Endothelial cell of umbilical vein (primary cell): ENCODE measurements around the gene CCR8. TPM values are rescaled to one million over a fixed set of nuclear protein-coding genes. Genes with fewer than 3 reads are reported as not detected.

ENCODE experiments used
- BruUV-seq: library from RNA; stranded (reverse); fragments of 400-500 nt; replicated peaks from 2 replicates; lab custom pipeline; 2021; lab: Mats Ljungman, UMichigan
- CTCF ChIA-PET: fragments of 300-600, 350-600 bp; sonication (Branson Sonifier 250); formaldehyde crosslinking; loops from one replicate; lab custom pipeline; 2021; ENCODE audit warnings: antibody characterized with exemption, inconsistent platforms; lab: Charles Lee
- POLR2A ChIA-PET: fragments of 300-600, 350-600 bp; sonication (Branson Sonifier 250); formaldehyde crosslinking; loops from one replicate; lab custom pipeline; 2021; ENCODE audit warnings: antibody characterized with exemption, inconsistent platforms; lab: Charles Lee
- DNase-seq: peaks from one replicate; pipeline ENCODE4 v3.0.0-alpha.2; 2011; ENCODE audit warnings: low read depth, low spot score
- FAIRE-seq: peaks from 2 replicates; lab custom pipeline; 2011; peaks lifted over from hg19 to GRCh38; lab: Jason Lieb, UNC
- H2AFZ ChIP-seq: 2 replicates; pipeline ENCODE4 v1.6.0; 2012; ENCODE audit warnings: low read depth, low read length, control low read depth, inconsistent platforms
- H3K27ac ChIP-seq: 2 replicates; pipeline ENCODE4 v1.5.1; 2011; ENCODE audit warnings: low read depth, mild to moderate bottlenecking, control low read depth, low read length, moderate library complexity; ENCODE audit not compliant: insufficient read depth
- H3K27me3 ChIP-seq, 2 experiments: 2 replicates each; pipeline versions ENCODE4 v1.6.0 to v1.6.1; 2011; ENCODE audit warnings: low read length in 2 of 2, mixed read lengths in 1 of 2; ENCODE audit not compliant: control insufficient read depth in 2 of 2, insufficient read depth in 2 of 2
- H3K36me3 ChIP-seq, 2 experiments: 2 replicates in 1 of 2; 3 replicates in 1 of 2; pipeline ENCODE4 v1.5.1; 2011; ENCODE audit warnings: low read length in 2 of 2, mild to moderate bottlenecking in 1 of 2, moderate library complexity in 1 of 2; ENCODE audit not compliant: control insufficient read depth in 2 of 2, insufficient read depth in 2 of 2; ENCODE audit errors: extremely low read depth in 1 of 2
- H3K4me1 ChIP-seq: 3 replicates; pipeline ENCODE4 v1.5.1; 2011; ENCODE audit warnings: mild to moderate bottlenecking, low read length; ENCODE audit not compliant: control insufficient read depth, insufficient read depth; ENCODE audit errors: extremely low read depth
- H3K4me2 ChIP-seq: 2 replicates; pipeline ENCODE4 v1.6.1; 2011; ENCODE audit warnings: low read length, control low read depth, mixed read lengths; ENCODE audit not compliant: insufficient read depth
- H3K4me3 ChIP-seq, 3 experiments: fragments of 200-600 bp in 1 of 3; sonication (generic), shearing (Covaris generic) in 1 of 3; replicated peaks in 1 of 3; 2 replicates each; pipeline ENCODE4 v1.5.1; 2011 to 2016; ENCODE audit warnings: control low read depth in 3 of 3, low read length in 3 of 3, mild to moderate bottlenecking in 2 of 3, inconsistent platforms in 1 of 3, low read depth in 1 of 3, moderate library complexity in 1 of 3; ENCODE audit not compliant: insufficient read depth in 1 of 3
- H3K79me2 ChIP-seq: 2 replicates; pipeline ENCODE4 v1.6.0; 2012; ENCODE audit warnings: low read length, inconsistent platforms; ENCODE audit not compliant: control insufficient read depth, insufficient read depth
- H3K9ac ChIP-seq: replicated peaks from 2 replicates; pipeline ENCODE3; 2011; ENCODE audit warnings: low read length, control low read depth; ENCODE audit not compliant: insufficient read depth; ENCODE audit errors: extremely low read depth
- H3K9me1 ChIP-seq: replicated peaks from 3 replicates; pipeline ENCODE4 v1.6.0; 2011; ENCODE audit warnings: mild to moderate bottlenecking, low read length; ENCODE audit not compliant: control insufficient read depth, insufficient read depth; ENCODE audit errors: extremely low read depth
- H3K9me3 ChIP-seq: replicated peaks from 2 replicates; pipeline ENCODE4 v1.5.1; 2012; ENCODE audit warnings: low read length, inconsistent platforms; ENCODE audit not compliant: control insufficient read depth, insufficient read depth
- H4K20me1 ChIP-seq: replicated peaks from 2 replicates; pipeline ENCODE3; 2011; ENCODE audit warnings: mild to moderate bottlenecking, low read length; ENCODE audit not compliant: control insufficient read depth, insufficient read depth; ENCODE audit errors: extremely low read depth
- EZH2 ChIP-seq: IDR thresholded peaks from 2 replicates; pipeline ENCODE4 v1.6.1; 2012; ENCODE audit warnings: borderline replicate concordance, low read depth, mild to moderate bottlenecking, moderate library complexity, low read length, inconsistent platforms; ENCODE audit not compliant: severe bottlenecking
- FOS ChIP-seq: IDR thresholded peaks from 2 replicates; pipeline ENCODE4 v1.6.1; 2011; ENCODE audit warnings: mild to moderate bottlenecking, low read length, moderate library complexity, borderline replicate concordance; ENCODE audit not compliant: insufficient read depth
- GATA2 ChIP-seq: IDR thresholded peaks from 2 replicates; pipeline ENCODE4 v1.7.0; 2011; ENCODE audit warnings: low read depth, mild to moderate bottlenecking, moderate library complexity, mixed read lengths, low read length; ENCODE audit not compliant: insufficient read length, insufficient read depth
- JUN ChIP-seq: IDR thresholded peaks from 2 replicates; pipeline ENCODE4 v1.6.1; 2011; ENCODE audit warnings: borderline replicate concordance, low read depth; ENCODE audit not compliant: insufficient read length, insufficient read depth
- MYC ChIP-seq: IDR thresholded peaks from one replicate; pipeline ENCODE4 v1.6.1; 2011; ENCODE audit warnings: mild to moderate bottlenecking, low read depth, low read length
- POLR2A ChIP-seq: IDR thresholded peaks from 2 replicates; pipeline ENCODE4 v1.6.1; 2012; ENCODE audit warnings: low read depth, mild to moderate bottlenecking, control low read depth, low read length
- POLR2AphosphoS5 ChIP-seq: IDR thresholded peaks from 2 replicates; pipeline ENCODE4 v1.6.1; 2012; ENCODE audit warnings: low read depth, mild to moderate bottlenecking, control low read depth, low read length, moderate library complexity; ENCODE audit not compliant: insufficient read depth
- dilution Hi-C: fragments of 300-500 bp; cut with MboI; formaldehyde crosslinking; loops from one replicate; pipeline ENCODE4 v1.15.0; 2019; ENCODE audit warnings: low sequenced_read_pairs; ENCODE audit not compliant: extremely low pct_ligation_motif_present
- intact Hi-C: fragments of 100-400 bp; cut with micrococcal nuclease; formaldehyde crosslinking; loops from one replicate; pipeline ENCODE4 v1.10.0; 2022
- polyA plus RNA-seq, 4 experiments: library from polyadenylated mRNA; depleted of rRNA in 3 of 4; stranded (reverse) in 3 of 4; unstranded in 1 of 4; fragments of >200 nt; gene quantifications; 2 replicates each; pipeline versions ENCODE4 v1.2.1 to v1.2.3, GENCODE V29; 2011 to 2012; ENCODE audit warnings: missing spikeins in 1 of 4
- total RNA-seq: library from RNA; stranded (reverse); gene quantifications from 2 replicates; pipeline ENCODE4 v1.2.3, GENCODE V29; 2021
- TF ChIP-seq, protein P1 (sequence below): IDR thresholded peaks from 2 replicates; pipeline ENCODE4 v1.6.1; 2011; ENCODE audit not compliant: insufficient read depth, insufficient read length
- TF ChIP-seq, protein P2 (sequence below), 2 donors: IDR thresholded peaks; 1 replicate in 1 of 2; 2 replicates in 1 of 2; pipeline ENCODE4 v1.5.1; 2011; ENCODE audit warnings: low read length in 2 of 2, mild to moderate bottlenecking in 2 of 2, moderate library complexity in 2 of 2, control low read depth in 1 of 2, inconsistent platforms in 1 of 2, low read depth in 1 of 2; ENCODE audit not compliant: insufficient read depth in 1 of 2; ENCODE audit errors: extremely low read depth in 1 of 2

Gene CCR8
- total and polyA plus RNA-seq, 2 donors (not counting 3 experiments of a cell fraction or from before 2014, with no cell fraction given): not detected

DNA sequence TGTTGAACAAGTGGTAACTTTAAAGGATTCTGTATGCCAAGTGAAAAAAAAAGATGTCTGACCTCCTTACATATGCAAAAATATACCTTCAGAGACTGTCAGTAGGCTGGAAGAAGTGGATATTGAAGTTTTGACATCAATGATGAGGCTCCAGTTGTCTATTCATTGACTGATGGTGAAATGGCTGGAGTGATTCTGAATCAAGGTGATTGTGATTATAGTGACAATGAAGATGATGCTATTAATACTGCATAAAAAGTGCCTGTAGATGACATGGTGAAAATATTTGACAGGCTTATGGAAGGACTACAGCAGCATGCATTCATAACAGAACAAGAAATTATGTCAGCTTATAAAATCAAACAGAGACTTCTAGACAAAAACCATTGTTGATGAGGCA lies 4.1 kb downstream of the CCR8 start:
- ChIA-PET CTCF (no interaction called here), POLR2A (no interaction called here)
- Histone ChIP-seq H3K36me3 (no peaks in the 10 kb centered on the region), H3K4me1 (no peaks in the 10 kb centered on the region), H3K4me3 (no peak overlapping the region), H3K27me3 (peaks cover 3 to 5% of the 10 kb centered on the region in 2 experiments), H3K9me1 (no peaks in the 10 kb centered on the region), H4K20me1 (no peaks in the 10 kb centered on the region), H3K4me2 (no peak overlapping the region), H3K27ac (no peak overlapping the region), H3K9ac (no peak overlapping the region), H3K9me3 (no peaks in the 10 kb centered on the region), H2AFZ (no peak overlapping the region), H3K79me2 (no peaks in the 10 kb centered on the region)
- no peak for DNase-seq
- no TSS peak for BruUV-seq
- dilution Hi-C loops: no loop called here
- TF ChIP-seq, protein P1, sequence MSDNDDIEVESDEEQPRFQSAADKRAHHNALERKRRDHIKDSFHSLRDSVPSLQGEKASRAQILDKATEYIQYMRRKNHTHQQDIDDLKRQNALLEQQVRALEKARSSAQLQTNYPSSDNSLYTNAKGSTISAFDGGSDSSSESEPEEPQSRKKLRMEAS: no peak
- TF ChIP-seq, protein P2, sequence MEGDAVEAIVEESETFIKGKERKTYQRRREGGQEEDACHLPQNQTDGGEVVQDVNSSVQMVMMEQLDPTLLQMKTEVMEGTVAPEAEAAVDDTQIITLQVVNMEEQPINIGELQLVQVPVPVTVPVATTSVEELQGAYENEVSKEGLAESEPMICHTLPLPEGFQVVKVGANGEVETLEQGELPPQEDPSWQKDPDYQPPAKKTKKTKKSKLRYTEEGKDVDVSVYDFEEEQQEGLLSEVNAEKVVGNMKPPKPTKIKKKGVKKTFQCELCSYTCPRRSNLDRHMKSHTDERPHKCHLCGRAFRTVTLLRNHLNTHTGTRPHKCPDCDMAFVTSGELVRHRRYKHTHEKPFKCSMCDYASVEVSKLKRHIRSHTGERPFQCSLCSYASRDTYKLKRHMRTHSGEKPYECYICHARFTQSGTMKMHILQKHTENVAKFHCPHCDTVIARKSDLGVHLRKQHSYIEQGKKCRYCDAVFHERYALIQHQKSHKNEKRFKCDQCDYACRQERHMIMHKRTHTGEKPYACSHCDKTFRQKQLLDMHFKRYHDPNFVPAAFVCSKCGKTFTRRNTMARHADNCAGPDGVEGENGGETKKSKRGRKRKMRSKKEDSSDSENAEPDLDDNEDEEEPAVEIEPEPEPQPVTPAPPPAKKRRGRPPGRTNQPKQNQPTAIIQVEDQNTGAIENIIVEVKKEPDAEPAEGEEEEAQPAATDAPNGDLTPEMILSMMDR (IDR thresholded peaks at IDR 0.05; ENCODE audit: extremely low read depth in 1 of 2, insufficient read depth in 1 of 2, low read depth in 1 of 2, low read length in 2 of 2): no peak
- TF ChIP-seq GATA2 (no peak), JUN (no peak), POLR2A (no peak), POLR2AphosphoS5 (no peak), EZH2 (no peak), FOS (no peak), MYC (no peak)
- intact Hi-C loops: no loop called here
- no peak for FAIRE-seq
